Nephron progenitor cell (in vitro differentiated cells): ENCODE measurements around the gene MROH8.
A peak's percentile ranks its signal among the peaks of the same experiment; 100 is the strongest.

Experiments
- DNase-seq: peaks from one replicate; pipeline ENCODE4 v3.0.0; 2021
- H3K27ac Mint-ChIP-seq: 2 replicates; pipeline ENCODE4 v1.8.0; 2021; ENCODE audit warnings: mild to moderate bottlenecking, moderate library complexity, mixed read lengths
- H3K27me3 Mint-ChIP-seq: 2 replicates; pipeline ENCODE4 v1.8.0; 2021; ENCODE audit warnings: mild to moderate bottlenecking, low read depth, mixed read lengths; ENCODE audit not compliant: poor library complexity
- H3K36me3 Mint-ChIP-seq: 2 replicates; pipeline ENCODE4 v1.8.0; 2021; ENCODE audit warnings: low read depth, mixed read lengths
- H3K4me1 Mint-ChIP-seq: 2 replicates; pipeline ENCODE4 v1.8.0; 2021; ENCODE audit warnings: mixed read lengths
- H3K4me3 Mint-ChIP-seq: 2 replicates; pipeline ENCODE4 v1.8.0; 2021; ENCODE audit warnings: mild to moderate bottlenecking, moderate library complexity, mixed read lengths
- H3K9me3 Mint-ChIP-seq: 2 replicates; pipeline ENCODE4 v1.8.0; 2021; ENCODE audit warnings: mild to moderate bottlenecking, moderate library complexity, mixed read lengths
- CTCF ChIP-seq: fragments of 200-600 bp; sonication (generic); IDR thresholded peaks from 2 replicates; pipeline ENCODE4 v1.5.0; 2021; ENCODE audit warnings: antibody characterized with exemption

MROH8 gene

GRCh38 chr20:37095599-37096414, 83.5 kb downstream of the MROH8 start, which contains the start of gene RBL1:
Gene RBL1 (minus strand): TSS chr20:37095997. CDS start chr20:37095928, 69 bp downstream.
- no peak for TF ChIP-seq CTCF
- Mint-ChIP-seq H3K4me3 (peak within 1 kb of the TSS; percentile 97), H3K27ac (peak within 1 kb of the TSS; percentile 100), H3K9me3 (no peaks in the 10 kb centered on the region), H3K36me3 (peaks cover 23% of the 10 kb centered on the region), H3K4me1 (peaks cover 28% of the 10 kb centered on the region), H3K27me3 (peaks cover 3% of the 10 kb centered on the region)
- peak; percentile 84 for DNase-seq

- peak; percentile 3 for DNase-seq
- H3K36me3 Mint-ChIP-seq = peaks cover 26% of the 10 kb centered on the region
- H3K9me3 Mint-ChIP-seq = no peaks in the 10 kb centered on the region
Observed at GRCh38 chr20:37095108-37095598, 84.2 kb downstream of the MROH8 start.

GRCh38 chr20:37090407-37090806, 88.9 kb downstream of the MROH8 start:
- Mint-ChIP-seq H3K27me3 (no peaks in the 10 kb centered on the region), H3K36me3 (peaks cover 64% of the 10 kb centered on the region), H3K9me3 (no peaks in the 10 kb centered on the region), H3K27ac (no peak overlapping the region), H3K4me1 (peaks cover 15% of the 10 kb centered on the region), H3K4me3 (no peak overlapping the region)
- TF ChIP-seq CTCF = no peak
- no peak for DNase-seq

More at GRCh38 chr20:37095108-37095598, 84.2 kb downstream of the MROH8 start:
- Mint-ChIP-seq H3K27me3 (no peaks in the 10 kb centered on the region), H3K4me3 (peak overlapping the region; percentile 97), H3K27ac (no peak overlapping the region), H3K4me1 (peaks cover 28% of the 10 kb centered on the region)
- no peak for TF ChIP-seq CTCF

GRCh38 chr20:37081717-37082289, 97.5 kb downstream of the MROH8 start:
- no peaks in the 10 kb centered on the region for H3K27me3 Mint-ChIP-seq
- no peak overlapping the region for H3K4me3 Mint-ChIP-seq
- DNase-seq = no peak
- peaks cover 78% of the 10 kb centered on the region for H3K36me3 Mint-ChIP-seq
- no peaks in the 10 kb centered on the region for H3K4me1 Mint-ChIP-seq
- peak; percentile 33 for TF ChIP-seq CTCF
- H3K27ac Mint-ChIP-seq = no peak overlapping the region
- no peaks in the 10 kb centered on the region for H3K9me3 Mint-ChIP-seq

GRCh38 chr20:37077009-37077408, 102.3 kb downstream of the MROH8 start:
- TF ChIP-seq CTCF = no peak
- H3K4me3 Mint-ChIP-seq = no peak overlapping the region
- no peak overlapping the region for H3K27ac Mint-ChIP-seq
- no peaks in the 10 kb centered on the region for H3K4me1 Mint-ChIP-seq
- peaks cover 84% of the 10 kb centered on the region for H3K36me3 Mint-ChIP-seq
- H3K27me3 Mint-ChIP-seq = no peaks in the 10 kb centered on the region
- H3K9me3 Mint-ChIP-seq = peaks cover 19% of the 10 kb centered on the region
- no peak for DNase-seq
